Neutrophil (primary cell): Measurements from ENCODE around the gene AP3B1.

ENCODE experiments used
- H3K27ac ChIP-seq: fragments of 200-600 bp; sonication (generic); 2 replicates; pipeline ENCODE4 v1.5.1; 2016; ENCODE audit warnings: mild to moderate bottlenecking, moderate library complexity
- H3K27me3 ChIP-seq: fragments of 200-600 bp; sonication (generic); 2 replicates; pipeline ENCODE4 v1.6.0; 2016; ENCODE audit warnings: mild to moderate bottlenecking
- H3K36me3 ChIP-seq: fragments of 200-600 bp; sonication (generic); 2 replicates; pipeline ENCODE4 v1.5.1; 2017
- H3K4me1 ChIP-seq, 2 experiments: fragments of 200-600 bp in 1 of 2; sonication (generic) in 1 of 2; 1 replicate in 1 of 2; 2 replicates in 1 of 2; pipeline versions ENCODE4 v1.5.1 to v1.6.1; 2013 to 2016; ENCODE audit warnings: low read depth in 1 of 2, low read length in 1 of 2, mild to moderate bottlenecking in 1 of 2, moderate library complexity in 1 of 2; ENCODE audit not compliant: control insufficient read depth in 1 of 2, insufficient read depth in 1 of 2
- H3K4me3 ChIP-seq, 2 experiments: fragments of 200-600 bp in 1 of 2; sonication (generic) in 1 of 2; 1 replicate in 1 of 2; 2 replicates in 1 of 2; pipeline ENCODE4 v1.5.1; 2013 to 2016; ENCODE audit warnings: low read depth in 1 of 2, low read length in 1 of 2, mild to moderate bottlenecking in 1 of 2, moderate library complexity in 1 of 2
- H3K9me3 ChIP-seq: fragments of 200-600 bp; sonication (generic); 2 replicates; pipeline ENCODE4 v1.5.1; 2016
- TF ChIP-seq, protein P1 (sequence below): fragments of 200-600 bp; sonication (generic); IDR thresholded peaks from 2 replicates; pipeline ENCODE4 v1.5.1; 2016; ENCODE audit warnings: antibody characterized with exemption

The AP3B1 gene

DNA sequence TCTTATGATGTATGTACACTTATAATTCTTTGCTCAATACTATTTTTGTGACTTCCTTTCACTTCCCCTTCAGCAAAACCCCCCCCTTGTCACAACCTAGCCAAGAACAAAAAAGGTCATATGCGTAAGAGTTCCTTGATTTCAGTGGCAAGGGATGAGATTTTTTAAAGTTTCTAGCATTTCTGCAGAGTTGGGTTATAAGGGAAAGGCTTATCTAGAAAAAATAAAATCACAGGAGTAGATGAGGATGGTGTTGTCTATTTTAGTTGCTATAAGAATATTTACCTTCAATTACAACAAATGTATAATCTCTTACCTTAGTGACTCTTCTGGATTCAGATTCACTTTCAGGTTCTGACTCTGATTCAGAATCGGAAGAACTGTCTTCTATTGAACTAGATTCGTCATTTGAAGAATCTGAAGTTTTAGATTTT is 184.6 kb downstream of the AP3B1 start:
- Histone ChIP-seq H3K4me3 (no peak overlapping the region), H3K27ac (no peak overlapping the region), H3K27me3 (no peaks in the 10 kb centered on the region), H3K9me3 (no peaks in the 10 kb centered on the region), H3K4me1 (no peaks in the 10 kb centered on the region), H3K36me3 (peaks cover 62% of the 10 kb centered on the region)
- TF ChIP-seq, protein P1, sequence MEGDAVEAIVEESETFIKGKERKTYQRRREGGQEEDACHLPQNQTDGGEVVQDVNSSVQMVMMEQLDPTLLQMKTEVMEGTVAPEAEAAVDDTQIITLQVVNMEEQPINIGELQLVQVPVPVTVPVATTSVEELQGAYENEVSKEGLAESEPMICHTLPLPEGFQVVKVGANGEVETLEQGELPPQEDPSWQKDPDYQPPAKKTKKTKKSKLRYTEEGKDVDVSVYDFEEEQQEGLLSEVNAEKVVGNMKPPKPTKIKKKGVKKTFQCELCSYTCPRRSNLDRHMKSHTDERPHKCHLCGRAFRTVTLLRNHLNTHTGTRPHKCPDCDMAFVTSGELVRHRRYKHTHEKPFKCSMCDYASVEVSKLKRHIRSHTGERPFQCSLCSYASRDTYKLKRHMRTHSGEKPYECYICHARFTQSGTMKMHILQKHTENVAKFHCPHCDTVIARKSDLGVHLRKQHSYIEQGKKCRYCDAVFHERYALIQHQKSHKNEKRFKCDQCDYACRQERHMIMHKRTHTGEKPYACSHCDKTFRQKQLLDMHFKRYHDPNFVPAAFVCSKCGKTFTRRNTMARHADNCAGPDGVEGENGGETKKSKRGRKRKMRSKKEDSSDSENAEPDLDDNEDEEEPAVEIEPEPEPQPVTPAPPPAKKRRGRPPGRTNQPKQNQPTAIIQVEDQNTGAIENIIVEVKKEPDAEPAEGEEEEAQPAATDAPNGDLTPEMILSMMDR, result no peak

DNA sequence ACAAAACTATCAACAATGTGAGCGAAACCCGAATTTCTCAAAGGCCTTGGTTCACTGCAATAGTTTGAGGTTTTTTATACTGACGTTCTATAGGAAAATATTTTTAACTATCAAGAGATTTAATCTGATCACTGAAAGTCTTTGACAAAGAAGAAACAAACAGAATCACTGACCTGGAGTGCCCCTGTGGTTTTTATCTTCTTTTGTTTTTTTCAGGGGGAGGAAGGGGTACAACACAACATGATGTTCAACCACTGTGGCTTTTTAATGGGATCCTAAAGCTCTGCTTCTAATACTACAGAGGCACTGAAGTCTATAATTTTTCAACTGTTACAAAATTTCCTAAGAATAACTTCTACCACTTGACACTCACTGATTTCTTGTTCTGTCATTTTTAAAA is 185.9 kb downstream of the AP3B1 start:
- H3K27ac ChIP-seq, result no peak overlapping the region
- TF ChIP-seq, protein P1, result no peak
- H3K9me3 ChIP-seq, result no peaks in the 10 kb centered on the region
- no peak overlapping the region for H3K4me3 ChIP-seq
- no peaks in the 10 kb centered on the region for H3K4me1 ChIP-seq
- no peaks in the 10 kb centered on the region for H3K27me3 ChIP-seq
- peaks cover 48% of the 10 kb centered on the region for H3K36me3 ChIP-seq

DNA sequence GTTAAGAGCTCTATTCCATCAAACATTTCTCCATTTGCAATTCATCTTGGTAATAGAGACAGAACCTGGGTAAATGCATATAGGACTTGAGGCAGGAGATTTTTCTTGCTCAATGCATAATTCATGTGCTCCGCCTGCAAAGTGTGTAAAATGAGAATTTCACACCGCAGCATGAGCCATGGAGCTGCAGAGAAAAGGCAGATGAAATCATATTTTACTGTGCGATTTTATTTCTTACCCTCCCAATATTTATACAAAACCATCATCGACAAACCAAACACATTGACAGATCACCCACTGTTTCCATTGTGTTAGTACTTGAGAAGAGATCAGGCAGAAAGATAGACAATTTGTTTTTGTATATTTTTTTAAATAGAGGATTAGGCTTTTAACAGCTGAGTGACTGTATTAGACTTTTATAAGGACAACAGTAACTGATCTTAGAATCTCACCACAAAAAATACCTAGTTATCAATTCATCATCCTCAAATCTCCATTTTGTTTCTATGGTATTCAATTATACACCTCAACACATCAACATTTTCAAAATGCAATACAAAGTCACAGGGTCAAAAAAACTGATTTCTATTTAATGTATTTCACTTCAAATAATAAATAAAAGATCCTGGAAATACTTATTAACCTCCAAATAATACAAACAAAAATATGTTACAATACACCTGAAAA is 191.1 kb downstream of the AP3B1 start:
- H3K4me1 ChIP-seq, result no peaks in the 10 kb centered on the region

DNA sequence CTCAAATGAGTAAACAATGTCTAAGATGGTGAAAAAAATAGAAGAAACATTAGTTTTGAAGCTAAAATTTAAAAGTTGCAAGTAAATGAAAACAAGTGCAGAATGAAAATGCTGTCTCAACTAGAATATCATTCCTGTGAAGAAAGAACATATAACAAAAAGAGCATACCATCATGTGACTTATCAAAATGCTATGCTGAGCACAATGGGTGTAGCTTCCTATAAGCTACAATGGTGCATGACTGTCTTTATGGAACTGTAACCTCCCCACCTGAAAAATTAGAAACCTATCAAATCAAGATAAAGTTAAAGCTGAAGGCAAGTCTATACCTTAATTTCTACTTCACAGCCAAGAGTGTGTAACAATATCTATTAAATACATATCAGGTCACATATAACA is 192.0 kb downstream of the AP3B1 start:
- Histone ChIP-seq H3K27me3 (no peaks in the 10 kb centered on the region), H3K27ac (no peak overlapping the region), H3K9me3 (no peaks in the 10 kb centered on the region), H3K4me3 (no peak overlapping the region), H3K4me1 (no peaks in the 10 kb centered on the region), H3K36me3 (peaks cover 36% of the 10 kb centered on the region)
- TF ChIP-seq, protein P1, result no peak

More for the DNA sequence above, 191.1 kb downstream of the AP3B1 start:
- H3K27me3 ChIP-seq, result no peaks in the 10 kb centered on the region
- TF ChIP-seq, protein P1, result no peak
- no peaks in the 10 kb centered on the region for H3K9me3 ChIP-seq
- no peak overlapping the region for H3K4me3 ChIP-seq
- no peak overlapping the region for H3K27ac ChIP-seq
- peaks cover 34% of the 10 kb centered on the region for H3K36me3 ChIP-seq

DNA sequence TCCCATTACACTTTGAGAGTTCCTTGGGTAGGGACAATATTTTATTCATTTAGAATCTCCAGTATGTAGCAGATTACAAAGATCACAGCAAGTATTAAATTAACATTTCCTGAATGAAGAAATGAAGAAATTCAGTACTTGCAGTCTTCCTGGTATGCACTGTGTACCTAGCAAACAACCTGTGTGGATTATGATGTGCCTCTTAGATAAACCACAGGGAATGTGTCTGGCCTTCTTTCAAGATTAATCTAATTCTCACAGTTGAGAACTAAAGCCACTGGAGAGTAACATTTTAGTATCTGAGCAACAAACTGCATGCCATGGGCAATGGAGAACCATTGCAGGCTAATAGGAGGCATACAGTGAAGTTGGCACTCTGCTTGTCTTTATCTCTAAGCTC is 199.4 kb downstream of the AP3B1 start:
- no peaks in the 10 kb centered on the region for H3K9me3 ChIP-seq
- no peaks in the 10 kb centered on the region for H3K27me3 ChIP-seq
- no peaks in the 10 kb centered on the region for H3K4me1 ChIP-seq
- TF ChIP-seq, protein P1, result no peak
- H3K36me3 ChIP-seq, result peaks cover 25% of the 10 kb centered on the region
- H3K4me3 ChIP-seq, result no peak overlapping the region
- H3K27ac ChIP-seq, result no peak overlapping the region
